ENCODE measurements around the gene IL2RA.

IL2RA gene

DNA sequence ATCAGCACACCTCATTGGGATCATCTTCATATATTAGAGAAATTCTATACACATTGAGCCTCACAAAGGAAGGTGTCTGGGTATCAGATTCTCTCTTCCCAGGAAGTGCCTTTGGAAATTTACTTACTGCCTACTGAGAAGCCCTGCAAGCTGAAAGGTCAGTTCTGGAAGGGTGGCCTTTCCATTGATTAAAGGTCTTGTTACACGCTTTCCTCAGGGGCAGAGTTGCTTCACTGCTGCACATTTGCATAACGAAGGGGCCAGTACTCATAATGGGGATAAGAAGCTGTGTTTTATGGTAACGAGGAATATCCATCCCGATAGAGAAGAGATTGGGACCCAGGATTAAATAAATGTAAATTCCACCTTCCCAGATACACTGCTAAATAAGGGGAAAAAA lies 65.5 kb downstream of the IL2RA start:
- TF ChIP-seq, protein P1, sequence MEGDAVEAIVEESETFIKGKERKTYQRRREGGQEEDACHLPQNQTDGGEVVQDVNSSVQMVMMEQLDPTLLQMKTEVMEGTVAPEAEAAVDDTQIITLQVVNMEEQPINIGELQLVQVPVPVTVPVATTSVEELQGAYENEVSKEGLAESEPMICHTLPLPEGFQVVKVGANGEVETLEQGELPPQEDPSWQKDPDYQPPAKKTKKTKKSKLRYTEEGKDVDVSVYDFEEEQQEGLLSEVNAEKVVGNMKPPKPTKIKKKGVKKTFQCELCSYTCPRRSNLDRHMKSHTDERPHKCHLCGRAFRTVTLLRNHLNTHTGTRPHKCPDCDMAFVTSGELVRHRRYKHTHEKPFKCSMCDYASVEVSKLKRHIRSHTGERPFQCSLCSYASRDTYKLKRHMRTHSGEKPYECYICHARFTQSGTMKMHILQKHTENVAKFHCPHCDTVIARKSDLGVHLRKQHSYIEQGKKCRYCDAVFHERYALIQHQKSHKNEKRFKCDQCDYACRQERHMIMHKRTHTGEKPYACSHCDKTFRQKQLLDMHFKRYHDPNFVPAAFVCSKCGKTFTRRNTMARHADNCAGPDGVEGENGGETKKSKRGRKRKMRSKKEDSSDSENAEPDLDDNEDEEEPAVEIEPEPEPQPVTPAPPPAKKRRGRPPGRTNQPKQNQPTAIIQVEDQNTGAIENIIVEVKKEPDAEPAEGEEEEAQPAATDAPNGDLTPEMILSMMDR (IDR thresholded peaks at IDR 0.05; ENCODE audit: borderline replicate concordance, insufficient read depth, low read depth, low read length), result no peak

GRCh38 chr10:5992398-5992797 lies 69.8 kb downstream of the IL2RA start:
- TF ChIP-seq, protein P1 (IDR thresholded peaks at IDR 0.05; ENCODE audit: borderline replicate concordance, insufficient read depth, low read depth, low read length), result no peak

More for the DNA sequence above, 65.5 kb downstream of the IL2RA start:
- no peak overlapping the region for H3K4me3 ChIP-seq (ENCODE audit: low read depth, low read length)

GRCh38 chr10:5991708-5992107 lies 70.5 kb downstream of the IL2RA start:
- TF ChIP-seq, protein P1 (IDR thresholded peaks at IDR 0.05; ENCODE audit: borderline replicate concordance, insufficient read depth, low read depth, low read length), result no peak
- no peak overlapping the region for H3K4me3 ChIP-seq (ENCODE audit: low read depth, low read length)

More at GRCh38 chr10:5992398-5992797, 69.8 kb downstream of the IL2RA start:
- H3K4me3 ChIP-seq (ENCODE audit: low read depth, low read length), result no peak overlapping the region

DNA sequence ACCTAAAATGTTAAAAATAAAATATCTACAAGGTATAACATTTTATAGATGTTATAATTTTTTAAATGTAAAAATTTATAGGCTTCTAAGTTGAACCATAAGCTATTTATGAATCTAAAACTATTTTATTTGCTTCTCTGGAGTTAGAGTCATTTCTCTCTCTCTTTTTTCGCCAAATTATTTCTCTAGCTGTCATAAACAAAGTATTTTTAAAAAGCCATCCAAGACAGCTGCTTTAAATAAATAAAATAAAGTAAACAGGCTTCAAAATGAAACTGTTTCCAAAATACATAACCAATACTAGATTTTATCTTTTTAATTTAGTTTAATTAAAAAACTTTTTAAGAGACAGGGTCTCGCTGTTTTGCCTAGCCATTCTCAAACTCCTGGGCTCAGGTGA lies 72.4 kb downstream of the IL2RA start:
- H3K4me3 ChIP-seq (ENCODE audit: low read depth, low read length), result no peak overlapping the region
- TF ChIP-seq, protein P1 (IDR thresholded peaks at IDR 0.05; ENCODE audit: borderline replicate concordance, insufficient read depth, low read depth, low read length), result no peak

DNA sequence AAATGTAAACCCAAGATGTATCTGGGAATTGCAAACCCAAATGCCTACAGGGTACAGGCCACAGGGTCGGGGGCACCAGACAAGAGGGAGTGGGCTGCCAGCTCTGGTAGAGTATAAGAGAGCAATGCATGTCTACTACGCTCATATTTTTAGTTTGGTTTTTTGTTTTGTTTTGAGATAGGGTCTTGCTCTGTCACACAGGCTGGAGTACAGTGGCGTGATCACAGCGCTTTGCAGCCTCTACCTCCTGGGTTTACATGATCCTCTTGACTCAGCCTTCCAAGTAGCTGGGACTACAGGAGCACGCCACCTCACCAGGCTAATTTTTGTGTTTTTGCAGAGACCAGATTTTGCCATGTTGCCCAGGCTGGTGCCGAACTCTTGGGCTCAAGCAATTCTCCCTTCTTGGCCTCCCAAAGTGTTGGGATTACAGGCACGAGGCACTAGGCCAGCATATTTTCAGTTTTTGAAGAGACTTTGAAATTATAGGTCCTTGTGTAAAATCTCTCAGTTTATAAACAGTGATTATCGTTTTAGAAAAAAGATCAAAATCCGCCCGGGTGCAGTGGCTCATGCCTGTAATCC lies 73.7 kb downstream of the IL2RA start:
- H3K4me3 ChIP-seq (ENCODE audit: low read depth, low read length), result no peak overlapping the region
- TF ChIP-seq, protein P1 (IDR thresholded peaks at IDR 0.05; ENCODE audit: borderline replicate concordance, insufficient read depth, low read depth, low read length), result no peak

DNA sequence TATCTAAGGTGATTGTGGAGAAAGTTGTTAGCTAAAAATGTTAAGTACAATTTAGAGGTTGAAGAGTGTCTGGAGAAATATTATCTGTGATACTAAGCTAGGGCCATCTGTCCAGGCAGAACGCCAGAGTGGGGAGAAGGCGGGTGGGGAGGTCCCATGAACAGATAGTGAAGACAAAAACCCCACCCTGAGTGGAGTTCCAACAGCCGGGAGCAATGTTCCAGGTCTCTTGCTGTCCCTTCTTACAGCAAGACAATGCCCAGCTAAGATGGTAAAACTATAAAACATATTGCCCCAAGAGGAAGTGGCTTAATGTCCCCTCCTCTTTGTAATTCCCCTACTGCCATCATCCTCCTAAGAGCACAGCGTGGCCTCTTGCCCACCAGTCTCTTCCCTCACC lies 74.4 kb downstream of the IL2RA start:
- no peak overlapping the region for H3K4me3 ChIP-seq (ENCODE audit: low read depth, low read length)
- TF ChIP-seq, protein P1 (IDR thresholded peaks at IDR 0.05; ENCODE audit: borderline replicate concordance, insufficient read depth, low read depth, low read length), result no peak

DNA sequence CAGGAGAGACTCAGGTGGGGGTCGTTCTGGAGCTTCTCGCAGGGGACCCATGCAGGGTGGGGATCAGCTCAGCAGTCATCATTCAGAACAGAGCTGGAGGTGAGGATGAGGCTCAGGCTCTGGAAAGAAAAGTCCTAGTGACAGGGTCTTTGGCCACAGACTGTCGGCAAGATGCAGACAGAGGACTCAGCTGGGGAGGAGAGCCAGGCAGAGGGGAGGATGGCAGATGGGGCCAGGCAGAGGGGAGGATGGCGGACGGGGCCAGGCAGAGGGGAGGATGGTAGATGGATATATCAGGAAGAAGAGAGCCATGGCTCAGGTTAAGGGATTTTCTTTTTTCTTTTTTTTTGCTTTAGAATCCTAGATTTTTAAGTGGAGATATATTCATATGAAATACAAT lies 77.1 kb downstream of the IL2RA start:
- TF ChIP-seq, protein P1 (IDR thresholded peaks at IDR 0.05; ENCODE audit: borderline replicate concordance, insufficient read depth, low read depth, low read length), result no peak
- no peak overlapping the region for H3K4me3 ChIP-seq (ENCODE audit: low read depth, low read length)

Data from GM12875 (cell line).